ENCODE data around the gene GAK.

The GAK gene

GRCh38 chr4:951186-951585 is 19.1 kb upstream of the GAK start:
- no peak for TF ChIP-seq CTCF (IDR thresholded peaks at IDR 0.05; ENCODE audit: control insufficient read depth, insufficient read depth, low read depth, low read length, missing control alignments)
- DNase-seq (ENCODE audit: low read depth), result no peak

GRCh38 chr4:950136-951020 is 18.3 kb upstream of the GAK start:
- no peak for DNase-seq (ENCODE audit: low read depth)
- H3K4me3 ChIP-seq (ENCODE audit: control insufficient read depth, low read depth, low read length), result no peak overlapping the region
- no peak for TF ChIP-seq CTCF (IDR thresholded peaks at IDR 0.05; ENCODE audit: control insufficient read depth, insufficient read depth, low read depth, low read length, missing control alignments)

More at GRCh38 chr4:951186-951585, 19.1 kb upstream of the GAK start:
- no peak overlapping the region for H3K4me3 ChIP-seq (ENCODE audit: control insufficient read depth, low read depth, low read length)

- DNase-seq (ENCODE audit: low read depth), result no peak
- no peak overlapping the region for H3K4me3 ChIP-seq (ENCODE audit: control insufficient read depth, low read depth, low read length)
- no peak for TF ChIP-seq CTCF (IDR thresholded peaks at IDR 0.05; ENCODE audit: control insufficient read depth, insufficient read depth, low read depth, low read length, missing control alignments)
These were observed 17.5 kb upstream of the GAK start for GRCh38 chr4:949656-950055.

- no peak for DNase-seq (ENCODE audit: low read depth)
- TF ChIP-seq CTCF (IDR thresholded peaks at IDR 0.05; ENCODE audit: control insufficient read depth, insufficient read depth, low read depth, low read length, missing control alignments), result no peak
- no peak overlapping the region for H3K4me3 ChIP-seq (ENCODE audit: control insufficient read depth, low read depth, low read length)
These were observed 16.8 kb upstream of the GAK start for GRCh38 chr4:948936-949300.

- DNase-seq (ENCODE audit: low read depth), result no peak
- TF ChIP-seq CTCF (IDR thresholded peaks at IDR 0.05; ENCODE audit: control insufficient read depth, insufficient read depth, low read depth, low read length, missing control alignments), result no peak
- no peak overlapping the region for H3K4me3 ChIP-seq (ENCODE audit: control insufficient read depth, low read depth, low read length)
These were observed 16.2 kb upstream of the GAK start for GRCh38 chr4:948101-948935.

GRCh38 chr4:947491-947971 is 15.4 kb upstream of the GAK start:
- DNase-seq (ENCODE audit: low read depth), result no peak
- no peak for TF ChIP-seq CTCF (IDR thresholded peaks at IDR 0.05; ENCODE audit: control insufficient read depth, insufficient read depth, low read depth, low read length, missing control alignments)
- H3K4me3 ChIP-seq (ENCODE audit: control insufficient read depth, low read depth, low read length), result no peak overlapping the region

Data from AG09309 (cell line).